DMS53 (cell line): Measurements from ENCODE around the gene ZNF774.
"Not testable (repeated sequence)": the region's sequence is repeated elsewhere in the genome, so short reads cannot be mapped to it uniquely, and the experiment has no call there.

ENCODE experiments used
- DNase-seq: peaks from one replicate; lab custom pipeline; 2025; lab: John Stamatoyannopoulos, UW

ZNF774 gene

DNA sequence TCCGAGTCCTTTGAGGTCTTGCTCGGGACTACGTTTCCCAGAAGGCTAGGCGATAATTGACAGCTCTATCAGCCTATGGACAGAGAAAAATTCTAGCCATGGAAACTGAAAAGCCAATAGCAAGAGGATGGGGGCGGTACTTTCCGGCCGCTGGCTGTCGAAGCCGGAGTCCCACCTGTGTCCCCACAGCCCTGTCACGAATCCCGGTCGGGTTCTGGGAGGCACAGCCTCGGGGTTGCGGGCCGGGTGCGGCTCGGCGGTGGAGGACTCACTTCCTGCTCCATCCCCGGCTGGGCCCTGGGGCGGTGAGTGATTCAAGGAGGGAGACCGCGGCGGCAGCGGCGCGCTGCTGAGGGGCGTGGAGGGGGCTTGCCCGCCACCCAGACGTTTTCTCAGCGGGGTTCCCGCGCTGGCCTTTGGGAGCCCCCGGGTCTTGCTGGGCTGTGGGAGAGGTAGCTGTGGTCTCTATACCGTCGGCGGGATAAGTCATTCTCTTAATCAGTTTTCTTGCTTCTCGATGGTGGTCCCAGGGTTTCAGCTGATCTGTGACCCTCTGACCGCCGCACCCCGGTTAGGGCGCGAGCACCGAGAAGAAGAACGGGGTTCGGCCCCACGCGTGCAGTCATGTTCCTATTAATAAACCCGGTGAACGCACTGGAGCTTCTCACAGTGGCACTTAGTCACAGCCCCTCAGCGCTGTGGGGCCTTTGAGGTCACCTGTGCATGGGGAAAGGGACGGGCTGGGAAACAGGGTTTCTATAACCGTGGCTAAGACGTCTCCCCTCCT is at the start of gene ZNF774:
ZNF774 (plus strand) TSS at position 178 of the 787 bp plus-strand sequence. CDS start 2,377 bp downstream, outside the sequence.
- DNase-seq = peak; percentile 96

DNA sequence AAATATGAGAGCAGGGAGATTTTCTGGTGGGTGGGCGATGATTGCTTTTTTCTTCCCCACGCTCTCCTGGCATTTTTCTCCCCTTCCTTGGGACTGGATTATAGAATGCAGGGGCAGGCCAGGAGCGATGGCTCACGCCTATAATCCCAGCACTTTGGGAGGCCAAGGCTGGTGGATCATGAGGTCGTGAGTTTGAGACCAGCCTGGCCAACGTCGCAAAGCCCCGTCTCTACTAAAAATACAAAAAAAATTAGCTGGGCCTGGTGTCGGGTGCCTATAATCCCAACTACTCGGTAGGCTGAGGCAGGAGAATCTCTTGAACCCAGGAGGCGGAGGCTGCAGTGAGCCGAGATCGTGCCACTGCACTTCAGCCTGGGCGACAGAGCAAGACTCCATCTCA is 46.7 kb upstream of the ZNF774 start:
- DNase-seq = not testable (repeated sequence)

DNA sequence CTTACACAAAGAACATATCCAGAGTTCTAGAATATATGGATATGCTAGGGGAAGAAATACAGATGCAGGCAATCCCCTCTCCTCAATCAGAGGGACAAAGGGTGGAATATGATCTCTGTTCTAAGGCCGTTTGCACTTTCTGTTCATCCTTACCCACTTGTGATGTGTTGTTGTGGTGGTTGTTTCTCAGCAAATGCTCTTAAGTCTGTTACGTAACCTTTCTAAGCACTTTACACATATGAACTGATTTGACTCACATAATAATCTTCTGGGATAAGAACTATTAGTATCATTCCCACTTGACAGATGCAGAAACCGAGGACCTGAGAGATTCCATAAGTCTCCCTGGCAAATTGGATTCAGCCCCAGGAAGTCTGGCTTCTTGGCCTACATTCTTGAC is 46.2 kb upstream of the ZNF774 start:
- no peak for DNase-seq

DNA sequence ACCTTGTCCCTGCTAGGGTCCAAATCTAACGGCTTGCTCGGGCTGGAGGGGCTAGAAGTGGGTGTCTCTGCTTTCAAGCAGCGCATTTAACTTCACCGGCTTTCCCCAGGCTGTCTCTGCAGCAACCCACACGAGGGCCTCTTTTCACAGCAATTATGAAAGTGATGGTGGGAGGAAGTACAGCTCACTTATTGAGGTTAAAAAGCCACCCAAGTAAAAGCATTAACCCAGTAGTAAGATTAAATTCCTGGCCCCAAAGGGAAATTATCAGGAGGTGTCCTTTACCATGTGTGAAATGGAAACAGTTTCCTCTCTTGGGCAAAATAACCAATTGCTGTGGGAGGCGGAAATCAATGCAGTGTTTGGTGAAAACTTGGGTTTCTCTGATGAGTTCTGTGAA is 45.5 kb upstream of the ZNF774 start:
- DNase-seq = no peak

DNA sequence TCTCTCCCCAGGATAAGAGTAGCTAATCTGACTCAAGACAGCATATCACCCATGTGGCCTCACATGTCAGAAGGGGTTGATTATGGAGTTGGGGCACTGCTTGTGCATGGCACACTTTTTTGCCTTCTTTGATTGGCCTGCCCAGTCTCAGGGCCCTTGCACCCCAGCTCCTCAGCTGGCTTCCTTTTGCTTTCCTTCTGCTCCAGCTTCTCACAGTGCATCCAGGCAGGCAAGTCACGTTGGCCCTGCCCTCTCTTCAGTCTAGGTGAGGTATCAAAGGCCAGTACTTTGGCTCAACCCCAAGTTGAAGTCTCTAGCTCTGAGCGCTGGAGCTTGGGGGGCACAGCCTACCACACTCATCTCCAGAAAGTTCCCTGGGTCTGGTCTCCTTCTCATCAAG is 44.4 kb upstream of the ZNF774 start:
- DNase-seq = no peak

DNA sequence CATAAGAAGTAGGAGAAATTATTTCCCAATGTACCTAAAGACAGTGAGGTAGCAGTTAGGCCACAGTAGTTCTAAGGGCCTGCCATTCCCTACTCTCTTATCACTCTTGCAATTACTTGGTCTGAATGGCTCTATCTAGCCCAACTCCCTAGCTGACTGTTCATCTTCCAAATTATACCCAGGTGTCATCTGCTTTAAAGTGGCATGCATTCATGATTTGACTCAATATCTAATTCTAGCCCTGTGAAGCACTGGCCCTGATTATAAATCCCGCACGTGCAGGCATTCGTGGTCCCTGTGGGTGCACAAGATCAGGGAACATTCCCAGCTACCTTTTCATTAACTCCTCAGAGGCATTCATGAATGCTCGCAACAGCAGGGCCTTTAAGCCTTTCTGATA is 43.1 kb upstream of the ZNF774 start:
- DNase-seq = no peak

DNA sequence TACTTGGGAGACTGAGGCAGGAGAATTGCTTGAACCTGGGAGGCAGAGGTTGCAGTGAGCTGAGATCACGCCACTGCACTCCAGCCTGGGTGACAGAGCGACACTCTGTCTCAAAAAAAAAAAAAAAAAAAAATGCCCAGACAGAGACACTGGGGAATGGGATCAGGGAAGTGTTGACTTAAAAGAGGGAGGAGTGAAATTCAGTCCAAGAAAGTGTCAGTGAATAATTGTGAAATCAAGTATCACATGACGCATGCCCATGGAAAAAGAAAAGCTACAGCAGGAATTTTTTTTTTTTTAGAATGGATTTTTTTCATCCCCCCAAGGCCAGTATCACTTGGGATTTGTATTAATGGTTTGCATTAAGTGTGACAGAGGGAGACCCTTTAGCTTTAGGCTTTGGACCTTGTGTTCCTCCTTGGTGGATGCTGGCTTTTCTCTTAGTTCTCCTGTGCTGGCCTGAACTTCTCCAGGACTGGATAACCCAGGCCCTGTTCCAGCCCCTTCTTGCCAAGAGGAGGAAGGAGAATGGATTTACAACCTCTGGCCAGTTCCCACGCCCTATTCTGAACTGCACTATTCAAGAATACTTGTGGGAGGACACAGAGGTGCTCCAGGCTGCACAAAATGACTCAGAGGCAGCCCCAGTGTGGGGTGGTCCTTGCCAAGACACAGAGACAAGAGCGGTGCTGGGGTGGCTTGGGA is 36.7 kb upstream of the ZNF774 start:
- no peak for DNase-seq

DNA sequence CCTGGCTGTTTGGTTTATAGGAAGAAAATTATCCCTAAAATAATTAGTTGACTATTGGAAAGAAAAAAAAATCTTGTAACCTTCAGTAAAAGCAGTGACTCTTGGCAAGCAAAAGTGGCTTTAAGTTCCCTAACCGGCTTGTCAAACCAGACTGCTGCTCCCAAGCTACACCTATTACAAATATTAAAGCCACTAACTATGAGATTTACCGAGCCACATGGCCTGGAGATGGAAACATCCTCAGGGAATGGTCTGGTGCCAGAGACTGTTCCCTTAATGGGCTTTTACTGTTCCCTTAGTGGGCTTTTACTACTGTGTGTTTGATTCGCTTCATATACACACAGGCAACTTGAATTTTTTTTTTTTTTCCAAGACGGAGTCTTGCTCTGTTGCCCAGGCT is 35.9 kb upstream of the ZNF774 start:
- DNase-seq = no peak

DNA sequence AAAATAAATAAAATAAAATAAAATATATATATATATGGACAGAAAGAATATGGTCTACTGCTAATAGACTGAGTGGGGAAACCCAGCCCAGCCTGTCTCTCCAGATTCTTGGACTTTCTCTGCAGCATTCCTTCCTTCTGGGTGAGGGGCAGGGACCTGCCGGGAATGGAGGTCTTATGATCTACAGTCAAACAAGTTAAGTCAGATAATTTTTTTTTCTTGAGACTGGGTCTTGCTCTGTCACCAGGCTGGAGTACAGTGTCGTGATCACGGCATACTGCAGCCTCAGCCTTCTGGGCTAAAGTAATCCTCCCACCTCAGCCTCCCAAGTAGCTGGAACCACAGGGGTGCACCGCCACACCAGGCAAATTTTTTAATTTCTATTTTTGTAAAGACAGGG is 33.5 kb upstream of the ZNF774 start:
- DNase-seq = no peak

DNA sequence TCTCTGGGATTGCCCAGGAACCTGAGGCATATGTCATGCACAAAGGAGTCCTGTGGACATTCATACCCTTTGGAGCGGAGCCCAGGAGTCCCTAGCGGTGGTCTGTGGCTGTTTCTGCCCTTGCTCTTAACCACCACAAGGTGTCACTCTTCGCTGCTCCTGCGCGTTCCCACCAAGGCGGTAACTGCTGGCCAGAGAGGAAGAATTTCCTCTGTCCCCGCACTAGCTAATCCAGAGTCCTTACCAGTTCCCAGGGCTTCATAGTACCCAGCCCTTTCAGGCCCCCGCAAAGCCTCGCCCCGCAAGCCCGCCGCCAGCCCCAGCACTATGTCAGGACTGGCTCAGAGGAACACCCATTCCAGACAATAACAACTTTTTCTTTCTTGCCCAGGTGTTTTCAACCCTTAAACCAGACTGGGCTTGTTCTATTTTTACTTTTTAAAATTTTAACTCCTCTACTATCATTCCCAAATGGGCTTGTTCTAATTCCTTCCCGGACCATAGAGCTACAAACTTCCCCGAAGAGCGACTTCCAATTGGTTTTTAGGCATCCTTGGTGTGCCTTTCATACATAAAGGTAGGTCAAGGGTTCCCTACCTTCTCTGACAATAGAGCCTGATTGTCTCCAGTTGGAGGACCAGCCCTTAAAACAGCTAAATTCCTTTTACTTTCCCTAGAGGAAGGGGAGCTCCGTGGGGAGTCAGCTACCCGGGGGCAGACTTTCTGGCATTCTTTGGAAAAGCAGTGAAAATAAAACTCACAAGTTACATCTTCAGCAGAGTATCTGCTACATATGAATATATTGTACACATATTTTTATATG is 31.8 kb upstream of the ZNF774 start:
- peak; percentile 87 for DNase-seq

DNA sequence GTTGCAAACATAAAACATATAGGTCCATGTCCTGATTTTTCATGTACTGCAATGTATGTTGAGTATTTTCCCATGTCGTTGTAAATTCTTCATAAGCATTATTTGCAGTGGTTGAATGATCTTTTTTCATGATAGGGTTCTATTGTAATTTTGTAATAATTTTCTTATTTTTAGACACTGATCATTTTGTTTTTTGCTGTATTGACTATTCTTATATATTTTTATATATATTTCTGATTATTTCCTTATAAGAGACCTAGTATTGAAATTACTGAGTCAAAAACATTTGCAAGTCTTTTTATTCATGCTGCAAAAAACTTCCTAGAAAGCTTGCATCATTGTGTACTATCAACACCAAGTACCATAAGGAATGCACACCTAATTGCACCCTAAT is 31.2 kb upstream of the ZNF774 start:
- no peak for DNase-seq

DNA sequence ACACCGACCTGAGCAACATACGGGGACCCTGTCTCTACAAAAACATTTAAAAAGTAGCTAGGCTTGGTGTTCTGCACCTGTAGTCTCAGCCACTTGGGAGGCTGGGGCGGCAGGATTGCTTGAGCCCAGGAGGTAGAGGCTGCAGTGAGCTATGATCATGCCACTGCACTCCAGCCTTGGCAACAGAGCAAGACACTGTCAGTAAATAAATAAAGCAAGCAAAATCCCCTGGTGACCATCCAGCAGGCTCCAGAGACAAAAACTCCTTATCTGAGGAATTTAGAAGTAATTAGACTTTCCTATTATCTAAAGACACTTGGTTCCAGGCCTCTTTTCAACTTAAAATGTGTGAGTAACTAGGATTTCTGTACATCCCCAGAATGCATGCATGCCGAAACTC is 29.5 kb upstream of the ZNF774 start:
- DNase-seq = no peak

DNA sequence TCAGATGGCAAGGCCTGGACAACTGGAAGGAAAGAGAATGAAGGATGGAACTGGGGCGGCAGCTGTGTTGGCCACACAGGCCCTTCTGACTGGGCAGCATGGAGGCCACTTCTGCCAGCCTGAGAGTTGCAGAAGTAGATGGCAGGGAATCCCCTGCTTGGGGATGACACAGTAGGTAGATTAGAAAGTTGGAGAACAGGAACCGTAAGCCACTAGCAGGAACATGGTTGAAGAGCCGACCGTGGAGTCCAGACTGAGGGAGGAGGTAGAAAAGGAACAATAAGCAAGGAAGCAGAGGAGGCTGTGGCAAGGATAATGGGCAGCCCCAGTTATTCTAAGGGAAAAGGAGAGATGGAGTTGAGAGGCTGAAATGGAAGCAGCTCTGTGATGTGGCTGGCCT is 26.4 kb upstream of the ZNF774 start:
- no peak for DNase-seq

DNA sequence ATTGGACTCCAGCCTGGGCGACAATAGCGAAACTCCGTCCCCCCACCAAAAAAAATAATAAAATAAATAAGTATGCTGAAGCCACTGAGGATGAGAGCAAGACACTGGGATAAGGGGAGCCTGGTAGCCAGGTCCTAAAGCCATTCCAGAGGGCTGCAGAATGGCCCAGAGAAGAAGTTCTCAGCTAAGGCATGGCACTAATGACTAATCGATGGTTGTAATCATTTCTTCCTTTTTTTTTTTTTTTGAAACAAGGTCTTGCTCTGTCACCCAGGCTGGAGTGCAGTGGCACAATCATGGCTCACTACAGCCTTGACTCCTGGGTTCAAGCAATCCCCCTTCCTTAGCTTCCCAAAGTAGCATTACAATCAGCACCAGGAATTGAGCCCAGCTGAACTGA is 25.6 kb upstream of the ZNF774 start:
- DNase-seq = no peak

DNA sequence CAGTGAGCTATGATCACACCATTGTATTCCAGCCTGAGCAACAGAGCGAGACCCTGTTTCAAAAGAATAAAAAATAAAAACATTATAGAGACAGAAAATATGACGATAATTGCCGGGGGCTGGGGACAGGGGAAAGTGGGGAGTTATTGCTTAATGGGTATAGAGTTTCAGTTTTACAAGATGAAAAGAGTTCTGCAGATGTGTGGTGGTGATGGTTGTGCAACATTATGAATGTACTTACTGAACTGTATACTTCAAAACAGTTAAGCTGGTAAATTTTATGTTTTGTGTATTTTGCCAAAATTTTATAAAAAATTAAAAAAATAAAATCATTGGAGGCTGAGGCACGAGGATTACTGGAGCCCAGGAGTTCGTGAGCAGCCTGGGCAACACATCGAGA is 24.8 kb upstream of the ZNF774 start:
- DNase-seq = no peak

DNA sequence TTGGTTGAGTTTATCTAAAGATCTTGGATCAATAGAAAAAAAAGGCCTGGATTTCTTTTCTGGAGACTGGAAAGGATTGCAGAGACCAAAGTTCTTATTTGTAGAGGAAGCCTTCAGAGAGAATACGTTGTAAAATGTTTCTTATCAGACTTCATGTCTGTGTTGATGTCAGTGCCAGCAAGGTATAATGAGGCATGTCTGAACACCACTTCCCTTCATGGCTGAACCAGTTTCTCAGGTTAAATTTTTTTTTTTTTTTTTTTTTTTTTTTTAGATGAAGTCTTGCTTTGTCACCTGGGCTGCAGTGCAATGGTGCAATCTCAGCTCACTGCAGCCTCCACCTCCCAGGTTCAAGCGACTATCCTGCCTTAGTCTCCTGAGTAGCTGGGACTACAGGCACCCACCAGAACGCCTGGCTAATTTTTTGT is 17.8 kb upstream of the ZNF774 start:
- peak; percentile 16 for DNase-seq

DNA sequence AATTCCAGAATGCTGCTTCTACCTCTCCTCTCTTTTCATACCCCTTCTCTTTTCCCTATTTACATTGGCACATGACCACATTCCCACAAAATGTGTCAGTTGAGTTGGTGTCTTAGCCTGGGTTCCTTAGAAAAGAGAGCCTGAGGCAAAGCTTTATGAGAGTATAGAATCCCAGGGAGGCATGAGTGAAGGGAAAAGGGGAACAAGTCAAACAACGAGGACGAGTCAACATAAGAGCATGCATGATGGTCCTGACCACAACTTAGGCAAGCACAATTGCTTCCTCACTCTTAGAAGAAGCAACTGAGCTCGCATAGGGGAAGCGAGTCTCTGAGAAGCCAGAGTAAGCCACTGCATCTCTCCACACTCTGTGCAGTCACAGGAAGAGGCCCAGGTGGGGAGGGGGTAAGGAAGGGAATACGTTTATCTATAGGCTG is 15.4 kb upstream of the ZNF774 start:
- DNase-seq = no peak

DNA sequence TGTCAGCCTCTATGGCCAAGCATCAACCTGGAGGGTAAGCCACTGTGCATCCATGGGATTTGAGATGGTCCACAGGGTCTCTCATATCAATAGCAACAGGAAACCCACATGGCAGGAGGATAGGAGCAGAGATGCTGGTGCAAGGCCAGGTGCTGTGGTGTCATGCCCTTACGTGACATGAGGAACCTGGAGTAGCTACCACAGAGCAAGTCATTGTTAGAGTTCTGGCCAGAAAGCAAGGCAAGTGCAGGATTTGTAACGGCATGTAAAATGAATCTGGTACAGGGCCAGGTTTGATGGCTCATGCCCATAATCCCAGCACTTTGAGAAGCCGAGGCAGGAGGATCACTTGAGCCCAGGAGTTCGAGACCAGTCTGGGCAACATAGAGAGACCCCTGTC is 14.8 kb upstream of the ZNF774 start:
- DNase-seq = no peak

DNA sequence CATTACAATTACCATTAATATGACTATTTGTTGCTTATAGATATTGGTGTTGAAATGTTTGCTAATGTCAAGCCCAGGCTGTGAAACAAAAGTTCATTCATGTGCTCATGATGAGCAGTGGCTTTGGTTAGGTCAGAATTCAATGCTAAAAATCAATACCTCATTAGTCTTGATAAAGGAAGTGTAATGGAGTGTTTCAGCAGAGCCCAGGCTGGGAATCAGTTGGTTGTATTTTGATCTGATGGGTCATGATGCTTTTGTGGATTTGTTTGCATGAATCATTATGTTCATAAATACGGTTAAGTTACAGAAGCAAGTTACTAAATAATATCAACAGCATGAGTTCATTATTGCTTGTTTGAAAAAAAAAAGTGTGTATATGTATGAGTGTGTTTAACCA is 13.6 kb upstream of the ZNF774 start:
- no peak for DNase-seq

DNA sequence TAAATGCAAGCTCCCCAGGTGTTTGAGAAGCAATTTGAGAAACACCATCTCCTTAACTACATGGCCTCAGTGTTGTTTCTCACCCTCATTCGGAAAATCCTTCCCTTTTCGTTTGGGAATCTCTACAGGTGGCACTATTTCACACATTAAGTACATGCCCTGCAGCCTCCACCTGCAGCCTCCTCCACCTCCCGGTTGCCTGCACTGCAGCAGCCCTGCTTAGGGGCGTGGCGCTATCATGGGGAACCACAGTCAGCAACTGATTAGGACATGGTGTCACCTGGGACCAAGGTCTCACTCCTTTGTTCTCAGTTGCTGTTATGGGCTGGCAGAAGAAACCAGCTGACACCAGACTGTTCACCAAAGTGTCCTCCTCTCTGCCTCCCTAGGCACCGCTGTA is 11.7 kb upstream of the ZNF774 start:
- DNase-seq = peak; percentile 14

DNA sequence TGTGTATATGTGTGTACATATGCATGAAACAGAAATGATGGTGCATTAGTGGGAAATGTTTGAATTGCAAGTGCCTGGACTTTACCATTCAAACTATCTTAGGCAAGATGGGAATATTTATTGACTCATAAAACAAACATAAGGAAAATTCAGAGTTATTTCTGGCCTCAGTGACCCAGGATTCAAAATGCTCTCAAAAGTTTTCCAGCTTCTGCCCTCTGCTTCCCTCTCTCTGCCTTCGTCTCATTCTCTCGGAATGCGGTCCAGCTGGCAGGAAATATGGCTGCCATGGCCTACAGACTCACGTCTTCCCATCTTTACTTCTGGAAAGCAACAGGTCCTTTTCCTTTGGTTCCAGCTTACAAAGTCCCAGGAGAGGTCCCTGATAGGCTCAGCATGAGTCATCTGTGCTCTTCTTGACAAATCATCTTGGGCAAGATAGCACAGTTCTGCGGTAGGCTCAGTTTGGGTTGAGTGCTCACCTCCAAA is 8.7 kb upstream of the ZNF774 start:
- no peak for DNase-seq

DNA sequence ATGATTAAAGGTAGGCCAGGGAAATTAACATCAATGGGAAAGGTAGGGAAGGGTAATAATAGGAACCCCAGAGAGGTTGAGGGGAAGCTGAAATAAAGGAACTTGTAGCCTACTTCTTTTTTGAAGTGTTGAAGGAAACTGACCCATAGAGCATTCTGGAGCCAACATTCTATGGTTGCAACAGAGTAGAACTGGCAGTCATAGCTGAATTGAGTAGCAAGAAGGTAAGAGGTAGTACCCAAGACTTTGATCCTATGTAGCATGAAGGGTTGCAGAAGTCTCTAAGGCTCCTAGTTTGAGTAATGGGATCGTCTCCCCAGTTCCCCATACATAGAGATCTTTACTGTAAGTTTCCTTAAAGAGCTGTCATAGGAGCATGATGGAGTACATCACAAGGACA is 7.4 kb upstream of the ZNF774 start:
- no peak for DNase-seq

DNA sequence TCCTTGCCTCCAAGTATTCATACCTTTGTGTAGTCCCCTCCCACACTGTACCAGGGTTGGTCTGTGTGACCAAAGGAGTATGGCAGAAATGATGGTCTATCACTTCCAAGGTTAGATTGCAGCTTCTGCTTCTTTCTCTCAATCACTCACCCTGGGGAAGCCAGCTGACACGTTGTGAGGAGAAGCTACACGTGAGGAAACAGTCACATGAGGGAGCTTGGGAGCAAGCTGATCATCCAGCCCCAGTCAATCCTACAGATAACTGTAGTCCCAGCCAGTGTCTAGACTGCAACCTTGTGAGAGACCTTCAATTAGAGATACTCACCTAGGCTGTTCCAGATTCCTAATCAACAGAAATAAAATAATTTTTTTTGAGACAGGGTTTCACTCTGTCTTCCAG is 6.2 kb upstream of the ZNF774 start:
- DNase-seq = no peak
